Fibroblast of upper back skin (primary cell): ENCODE data around the gene SIGLEC6.

Source experiments
- DNase-seq: peaks from one replicate; pipeline ENCODE4 v3.0.0-alpha.2; 2013

SIGLEC6 gene

DNA sequence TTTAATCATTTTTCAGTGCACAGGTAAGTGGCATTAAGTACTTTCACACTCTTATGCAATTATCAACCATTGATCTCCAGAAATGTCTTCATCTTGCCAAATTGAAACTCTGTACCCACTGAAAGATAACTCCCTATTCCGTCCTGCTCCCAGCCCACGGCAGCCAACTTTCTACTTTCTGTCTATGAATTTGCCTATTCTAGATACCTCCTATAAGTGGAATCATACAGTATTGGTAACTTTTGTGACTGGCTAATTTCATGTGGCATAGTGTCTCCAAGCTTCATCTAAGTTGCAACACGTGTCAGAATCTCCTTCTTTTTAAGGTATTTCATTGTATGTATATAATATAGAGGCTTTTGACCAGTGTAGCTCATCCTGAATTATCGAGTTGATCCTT is 58.9 kb downstream of the SIGLEC6 start:
- DNase-seq: no peak

DNA sequence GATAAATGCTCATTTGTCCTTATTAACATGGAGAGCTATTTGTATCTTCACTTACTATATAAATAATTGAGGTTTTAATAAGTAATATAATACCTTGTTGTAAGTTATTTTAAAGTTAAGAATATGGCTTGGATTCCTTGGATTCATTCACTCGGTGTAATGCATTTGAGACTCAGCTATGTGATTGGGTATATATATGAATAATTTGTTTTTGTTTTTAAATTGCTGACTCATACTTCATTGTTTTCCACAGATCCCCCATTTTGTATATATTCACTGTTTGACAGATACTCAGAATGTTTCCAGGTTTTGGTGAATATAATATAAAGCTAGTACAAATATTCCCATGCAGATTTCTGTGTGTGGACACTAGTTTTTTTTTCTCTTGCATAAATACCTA is 59.9 kb downstream of the SIGLEC6 start:
- no peak for DNase-seq

- DNase-seq: no peak
Observed at GRCh38 chr19:51470966-51471365, 60.5 kb downstream of the SIGLEC6 start.

DNA sequence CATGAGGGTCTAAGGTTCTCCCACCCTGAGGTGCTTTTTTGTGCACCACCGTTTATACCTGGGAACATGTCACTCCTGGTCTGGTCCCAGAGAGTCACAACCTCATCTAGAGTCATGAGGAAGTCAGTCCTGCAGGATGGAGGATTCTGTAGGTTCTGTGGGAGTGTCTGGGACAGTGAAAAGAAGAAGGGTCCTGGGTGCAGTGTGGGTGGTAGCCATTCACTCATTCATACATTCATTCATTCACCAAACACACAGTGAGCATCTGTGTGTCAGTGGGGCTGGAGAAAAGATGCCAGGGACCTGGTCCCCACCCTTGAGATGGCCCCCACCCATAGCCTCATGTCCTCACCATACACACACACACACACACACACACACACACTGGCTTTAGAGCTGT is 61.8 kb downstream of the SIGLEC6 start:
- DNase-seq: no peak

GRCh38 chr19:51469162-51469561 is 62.3 kb downstream of the SIGLEC6 start:
- DNase-seq: no peak

DNA sequence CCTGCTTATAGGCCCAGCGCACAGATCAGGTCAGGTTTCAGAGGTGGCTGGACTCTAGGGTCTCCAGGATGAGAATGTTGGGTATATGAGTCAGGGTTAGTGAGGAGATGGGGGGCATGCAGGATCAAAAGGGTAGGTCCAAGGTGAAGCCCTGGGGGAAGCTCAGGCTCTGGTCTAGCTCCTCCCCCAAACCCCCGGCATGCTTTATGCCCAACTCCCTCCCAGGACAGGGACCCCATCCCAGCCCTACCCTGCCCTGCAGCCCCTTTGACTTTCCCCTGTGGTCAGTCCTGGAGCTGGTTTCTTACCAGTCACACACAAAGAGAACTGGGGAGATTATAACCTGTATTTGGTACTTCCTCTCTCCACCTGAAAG is 62.9 kb downstream of the SIGLEC6 start:
- no peak for DNase-seq

- DNase-seq: no peak
Observed at GRCh38 chr19:51467864-51468544, 63.5 kb downstream of the SIGLEC6 start.
